GM21717 (cell line): ENCODE results near the gene TMEM117.

Experiments used
- ATAC-seq: cut with Tn5 transposase; IDR thresholded peaks from one replicate; pipeline ENCODE4 v1.9.1; 2021; ENCODE audit warnings: mild to moderate bottlenecking, moderate library complexity; ENCODE audit not compliant: unreplicated experiment

The TMEM117 gene

DNA sequence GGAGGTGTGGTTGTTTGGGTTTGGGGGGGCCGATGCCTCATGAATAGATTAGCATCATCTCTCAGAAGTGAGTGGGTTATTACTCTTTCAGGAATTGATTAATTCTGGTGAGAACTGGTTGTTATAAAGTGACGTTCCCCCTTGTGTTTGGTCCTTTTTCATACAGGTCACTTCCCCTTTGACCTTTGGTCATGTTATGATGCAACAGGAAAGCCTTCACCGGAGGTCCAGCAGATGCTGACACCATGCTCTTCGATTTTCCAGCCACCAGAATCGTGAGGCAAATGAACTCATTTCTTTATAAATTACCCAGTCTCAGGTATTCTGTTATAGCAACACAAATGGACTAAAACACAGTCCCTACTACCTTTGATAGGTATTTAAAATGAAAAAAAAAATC is 600.9 kb downstream of the TMEM117 start:
- no peak for ATAC-seq
